SU-DHL-6 (cell line): ENCODE data around the gene MFSD11.
"Not testable (repeated sequence)": the region's sequence is repeated elsewhere in the genome, so short reads cannot be mapped to it uniquely, and the experiment has no call there.

Experiments
- H2AFZ ChIP-seq: fragments of 200-600 bp; sonication (generic); 2 replicates; pipeline ENCODE4 v1.6.1; 2014; ENCODE audit warnings: low read depth, mild to moderate bottlenecking, moderate library complexity, mixed read lengths, antibody characterized with exemption, low read length; ENCODE audit not compliant: severe bottlenecking
- H3F3A ChIP-seq: fragments of 200-600 bp; shearing (Covaris generic); 2 replicates; pipeline ENCODE4 v1.6.0; 2016; ENCODE audit warnings: antibody characterized with exemption, mild to moderate bottlenecking; ENCODE audit not compliant: insufficient read depth
- H3K27ac ChIP-seq: fragments of 200-600 bp; sonication (generic); 2 replicates; pipeline ENCODE4 v1.5.1; 2016; ENCODE audit warnings: low read depth, mild to moderate bottlenecking, low read length, moderate library complexity, mixed read lengths
- H3K27me3 ChIP-seq: fragments of 200-600 bp; sonication (generic), shearing (Covaris generic); 2 replicates; pipeline ENCODE4 v1.6.0; 2014; ENCODE audit warnings: mild to moderate bottlenecking, low read length
- H3K36me3 ChIP-seq: fragments of 200-600 bp; sonication (generic); 2 replicates; pipeline ENCODE4 v1.6.1; 2014; ENCODE audit warnings: mild to moderate bottlenecking, low read length, mixed read lengths
- H3K4me2 ChIP-seq: fragments of 300-600, 200-600 bp; shearing (Covaris generic), sonication (generic); 2 replicates; pipeline ENCODE4 v1.6.0; 2014; ENCODE audit warnings: low read length, low read depth, mild to moderate bottlenecking; ENCODE audit not compliant: poor library complexity, severe bottlenecking
- H3K4me3 ChIP-seq: fragments of 200-600 bp; sonication (generic); 2 replicates; pipeline ENCODE4 v1.5.1; 2014; ENCODE audit warnings: antibody characterized with exemption, low read length, mild to moderate bottlenecking, mixed read lengths; ENCODE audit not compliant: insufficient read depth, poor library complexity, severe bottlenecking
- H3K79me2 ChIP-seq: fragments of 200-600 bp; sonication (generic); 2 replicates; pipeline ENCODE4 v1.6.1; 2014; ENCODE audit warnings: mild to moderate bottlenecking, low read length, moderate library complexity; ENCODE audit not compliant: insufficient read depth
- H3K9ac ChIP-seq: fragments of 200-600 bp; sonication (generic); 2 replicates; pipeline ENCODE4 v1.7.0; 2014; ENCODE audit warnings: mild to moderate bottlenecking, low read length
- H3K9me2 ChIP-seq: fragments of 200-600 bp; sonication (generic); replicated peaks from 2 replicates; pipeline ENCODE4 v1.6.1; 2014; ENCODE audit warnings: low read length; ENCODE audit not compliant: insufficient read depth
- H3K9me3 ChIP-seq: fragments of 200-600 bp; sonication (generic); 2 replicates; pipeline ENCODE4 v1.6.1; 2014; ENCODE audit warnings: low read length, mixed read lengths; ENCODE audit not compliant: insufficient read depth
- H4K20me1 ChIP-seq: fragments of 200-600 bp; sonication (generic); 2 replicates; pipeline ENCODE4 v1.6.1; 2014; ENCODE audit warnings: low read depth, mild to moderate bottlenecking, antibody characterized with exemption, low read length, moderate library complexity, mixed read lengths
- CTCF ChIP-seq: fragments of 200-600 bp; sonication (generic); IDR thresholded peaks from one replicate; pipeline ENCODE4 v1.5.1; 2017; ENCODE audit warnings: antibody characterized with exemption, mild to moderate bottlenecking, low read length, moderate library complexity; ENCODE audit not compliant: insufficient read depth, poor library complexity, severe bottlenecking
- EZH2phosphoT487 ChIP-seq: fragments of 200-600 bp; sonication (generic), shearing (Covaris generic); conservative IDR thresholded peaks from 2 replicates; pipeline ENCODE4 v1.6.1; 2018; ENCODE audit warnings: mild to moderate bottlenecking, antibody characterized with exemption, low read length, moderate library complexity, mixed read lengths

Gene MFSD11

DNA sequence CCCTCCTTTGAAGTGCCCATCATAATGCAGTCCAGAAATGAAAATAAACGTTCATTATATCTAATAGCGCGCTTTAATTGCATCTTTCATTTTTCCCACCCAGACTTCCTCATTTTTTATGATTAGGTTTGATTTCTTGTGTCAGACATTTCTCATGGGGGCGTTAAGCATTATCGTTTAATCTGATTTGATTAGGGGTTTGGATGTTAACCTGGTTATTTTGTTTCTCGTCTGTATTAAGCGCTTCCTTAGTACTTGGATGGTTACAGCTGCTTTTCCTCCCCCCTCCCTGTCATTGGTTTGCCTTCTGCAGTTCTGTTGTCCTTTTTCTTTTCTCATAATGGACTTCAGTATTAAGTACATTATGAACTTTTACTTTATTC lies 540 bp downstream of the MFSD11 start:
- no peaks in the 10 kb centered on the region for H3K9me2 ChIP-seq
- peaks cover 28% of the 10 kb centered on the region for H3F3A ChIP-seq
- TF ChIP-seq EZH2phosphoT487 (no peak), CTCF (no peak)
- H2AFZ ChIP-seq = peak overlapping the region; percentile 29
- peak overlapping the region; percentile 91 for H3K4me3 ChIP-seq
- H3K79me2 ChIP-seq = peaks cover 54% of the 10 kb centered on the region
- H4K20me1 ChIP-seq = peaks cover 18% of the 10 kb centered on the region
- H3K9ac ChIP-seq = peak overlapping the region; percentile 79
- H3K27me3 ChIP-seq = no peaks in the 10 kb centered on the region
- H3K4me2 ChIP-seq = peak overlapping the region; percentile 81
- H3K9me3 ChIP-seq = no peaks in the 10 kb centered on the region
- H3K27ac ChIP-seq = peak overlapping the region; percentile 90; the same call in 1 of the 2 replicates
- H3K36me3 ChIP-seq = peaks cover 37% of the 10 kb centered on the region

DNA sequence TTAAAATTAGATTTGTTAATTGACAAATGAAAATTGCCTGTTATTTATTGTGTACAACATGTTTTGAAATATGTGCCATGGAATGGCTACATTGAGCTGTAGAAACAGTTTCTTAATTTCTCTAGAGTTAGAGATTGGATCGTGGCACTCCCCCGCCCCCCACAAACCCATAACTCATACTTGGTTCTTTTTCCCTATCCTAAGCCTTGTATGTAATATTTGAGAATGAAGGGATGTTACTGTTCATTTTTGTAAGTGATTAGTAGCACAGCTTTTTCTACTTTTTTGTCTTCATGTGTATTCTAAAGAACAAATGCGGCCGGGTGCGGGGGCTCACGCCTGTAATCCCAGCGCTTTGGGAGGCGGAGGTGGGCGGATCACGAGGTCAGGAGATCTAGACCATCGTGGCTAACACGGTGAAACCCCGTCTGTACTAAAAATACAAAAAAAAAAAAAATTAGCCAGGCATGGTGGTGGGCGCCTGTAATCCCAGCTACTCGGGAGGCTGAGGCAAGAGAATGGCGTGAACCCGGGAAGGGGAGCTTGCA lies 1.7 kb downstream of the MFSD11 start:
- Histone ChIP-seq H3K4me2 (peak overlapping the region; percentile 81), H3K36me3 (peaks cover 26% of the 10 kb centered on the region), H3K79me2 (peaks cover 42% of the 10 kb centered on the region), H3K9ac (peak overlapping the region; percentile 79), H3F3A (peaks cover 17% of the 10 kb centered on the region)
- not testable (repeated sequence) for H3K27me3 ChIP-seq, H3K27ac ChIP-seq, H3K9me2 ChIP-seq, H3K9me3 ChIP-seq, H2AFZ ChIP-seq, H3K4me3 ChIP-seq, H4K20me1 ChIP-seq

GRCh38 chr17:76740329-76741118 lies 2.6 kb downstream of the MFSD11 start:
- Histone ChIP-seq H3K4me2 (peak overlapping the region; percentile 9), H3K4me3 (no peak overlapping the region), H3K79me2 (peaks cover 34% of the 10 kb centered on the region), H3K27me3 (no peaks in the 10 kb centered on the region), H3K9me2 (no peaks in the 10 kb centered on the region), H4K20me1 (no peaks in the 10 kb centered on the region; the same call in 1 of the 2 replicates), H3K9ac (no peak overlapping the region), H3F3A (peaks cover 8% of the 10 kb centered on the region), H3K9me3 (no peaks in the 10 kb centered on the region), H3K36me3 (peaks cover 17% of the 10 kb centered on the region), H2AFZ (no peak overlapping the region), H3K27ac (no peak overlapping the region)
- TF ChIP-seq EZH2phosphoT487 = no peak

- Histone ChIP-seq H3K9ac (no peak overlapping the region), H3K9me2 (no peaks in the 10 kb centered on the region), H3K27ac (no peak overlapping the region), H4K20me1 (no peaks in the 10 kb centered on the region), H3K27me3 (no peaks in the 10 kb centered on the region), H3K36me3 (peaks cover 9% of the 10 kb centered on the region; the same call in 1 of the 2 replicates), H3F3A (no peaks in the 10 kb centered on the region), H3K9me3 (no peaks in the 10 kb centered on the region), H3K79me2 (peaks cover 17% of the 10 kb centered on the region), H3K4me3 (no peak overlapping the region), H2AFZ (no peak overlapping the region), H3K4me2 (no peak overlapping the region)
- TF ChIP-seq CTCF (no peak), EZH2phosphoT487 (no peak)
Observed at GRCh38 chr17:76742958-76743357, 5.0 kb downstream of the MFSD11 start.
